Neural progenitor cell (in vitro differentiated cells): ENCODE results near the gene CHST3. TPM values are rescaled to one million over a fixed set of nuclear protein-coding genes. Genes with fewer than 3 reads are reported as not detected.

Source experiments
- DNase-seq: peaks from one replicate; pipeline ENCODE4 v3.0.0-alpha.2; 2016; ENCODE audit warnings: low spot score
- H2AFZ ChIP-seq: fragments of 200-600 bp; sonication (generic); replicated peaks from 2 replicates; pipeline ENCODE4 v1.6.1; 2016; ENCODE audit warnings: antibody characterized with exemption
- H3F3A ChIP-seq: fragments of 200-600 bp; sonication (generic); 2 replicates; pipeline ENCODE4 v1.6.1; 2016; ENCODE audit warnings: antibody characterized with exemption, low read depth
- H3K27ac ChIP-seq: fragments of 200-600 bp; sonication (generic); 2 replicates; pipeline ENCODE4 v1.5.1; 2016; ENCODE audit warnings: mild to moderate bottlenecking
- H3K27me3 ChIP-seq: fragments of 200-600 bp; sonication (generic); 2 replicates; pipeline ENCODE4 v1.6.1; 2016; ENCODE audit warnings: mild to moderate bottlenecking, moderate library complexity
- H3K36me3 ChIP-seq: fragments of 200-600 bp; sonication (generic); 2 replicates; pipeline ENCODE4 v1.5.1; 2016
- H3K4me1 ChIP-seq: fragments of 200-600 bp; sonication (generic); 2 replicates; pipeline ENCODE4 v1.6.1; 2016; ENCODE audit warnings: mixed run types
- H3K4me2 ChIP-seq: fragments of 200-600 bp; sonication (generic); 2 replicates; pipeline ENCODE4 v1.6.1; 2016
- H3K4me3 ChIP-seq: fragments of 200-600 bp; sonication (generic); 2 replicates; pipeline ENCODE4 v1.5.1; 2016
- H3K79me2 ChIP-seq: fragments of 200-600 bp; sonication (generic); 2 replicates; pipeline ENCODE4 v1.6.1; 2016; ENCODE audit warnings: low read depth
- H3K9ac ChIP-seq: fragments of 200-600 bp; sonication (generic); 2 replicates; pipeline ENCODE4 v1.6.1; 2016
- H3K9me3 ChIP-seq: fragments of 200-600 bp; sonication (generic); 2 replicates; pipeline ENCODE4 v1.5.1; 2016; ENCODE audit warnings: low read depth
- H4K20me1 ChIP-seq: fragments of 200-600 bp; sonication (generic); 2 replicates; pipeline ENCODE4 v1.6.1; 2016; ENCODE audit warnings: low read depth
- H3K27ac Mint-ChIP-seq: 3 replicates; pipeline ENCODE4 v1.8.0; 2021; ENCODE audit warnings: mixed read lengths
- H3K27me3 Mint-ChIP-seq: 2 replicates; pipeline ENCODE4 v1.8.0; 2022; ENCODE audit warnings: low read depth, mild to moderate bottlenecking, inconsistent platforms, moderate library complexity, mixed read lengths; ENCODE audit not compliant: insufficient read depth
- H3K36me3 Mint-ChIP-seq: 3 replicates; pipeline ENCODE4 v1.8.0; 2021; ENCODE audit warnings: mixed read lengths
- H3K4me1 Mint-ChIP-seq: 3 replicates; pipeline ENCODE4 v1.8.0; 2021; ENCODE audit warnings: mixed read lengths
- H3K4me3 Mint-ChIP-seq: 3 replicates; pipeline ENCODE4 v1.8.0; 2021; ENCODE audit warnings: mild to moderate bottlenecking, moderate library complexity, mixed read lengths
- H3K9me3 Mint-ChIP-seq: 3 replicates; pipeline ENCODE4 v1.8.0; 2020; ENCODE audit warnings: mixed read lengths
- EZH2 ChIP-seq: fragments of 200-600 bp; sonication (generic); IDR thresholded peaks from 2 replicates; pipeline ENCODE4 v1.6.1; 2017; ENCODE audit warnings: antibody characterized with exemption, mild to moderate bottlenecking, moderate library complexity
- EZH2phosphoT487 ChIP-seq: fragments of 200-600 bp; sonication (generic); IDR thresholded peaks from 2 replicates; pipeline ENCODE4 v1.6.1; 2017; ENCODE audit warnings: antibody characterized with exemption
- total RNA-seq: library from RNA; depleted of rRNA; stranded (reverse); fragments of >200 nt; gene quantifications from 2 replicates; pipeline ENCODE4 v1.2.3, GENCODE V29; 2015; ENCODE audit warnings: low replicate concordance
- TF ChIP-seq, protein P1 (sequence below): fragments of 200-600 bp; sonication (generic); IDR thresholded peaks from 2 replicates; pipeline ENCODE4 v1.5.1; 2017; ENCODE audit warnings: antibody characterized with exemption, mild to moderate bottlenecking

Gene CHST3
- total RNA-seq, 1 donor from 2014 or later: 9.1 TPM

DNA sequence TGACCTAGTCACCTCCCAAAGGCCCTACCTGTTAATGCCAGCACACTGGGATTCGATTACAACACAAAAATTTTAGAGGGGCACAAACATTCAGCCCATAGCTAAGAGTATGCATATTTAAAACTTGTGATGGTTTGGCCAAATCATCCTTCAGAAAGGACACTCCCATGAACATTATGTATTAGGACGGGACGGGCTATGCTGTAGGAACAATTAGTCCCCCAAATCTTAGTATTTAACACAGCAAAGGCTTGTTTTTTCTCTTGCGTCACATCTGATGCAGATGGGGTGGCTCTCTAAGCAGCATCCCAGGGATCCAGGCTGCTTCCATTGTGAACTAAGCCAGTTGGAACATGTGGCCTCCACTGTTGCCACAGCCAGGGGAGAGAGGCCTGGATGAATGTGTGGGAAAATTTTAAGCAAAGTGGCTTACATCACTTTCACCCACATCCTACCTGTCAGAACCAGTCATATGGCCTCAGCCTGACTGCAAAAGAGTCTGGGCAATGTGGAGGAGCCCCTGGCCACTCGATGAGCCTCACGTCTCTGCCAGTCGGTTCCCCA, 26.6 kb downstream of the CHST3 start:
- no peaks in the 10 kb centered on the region for H3K79me2 ChIP-seq

DNA sequence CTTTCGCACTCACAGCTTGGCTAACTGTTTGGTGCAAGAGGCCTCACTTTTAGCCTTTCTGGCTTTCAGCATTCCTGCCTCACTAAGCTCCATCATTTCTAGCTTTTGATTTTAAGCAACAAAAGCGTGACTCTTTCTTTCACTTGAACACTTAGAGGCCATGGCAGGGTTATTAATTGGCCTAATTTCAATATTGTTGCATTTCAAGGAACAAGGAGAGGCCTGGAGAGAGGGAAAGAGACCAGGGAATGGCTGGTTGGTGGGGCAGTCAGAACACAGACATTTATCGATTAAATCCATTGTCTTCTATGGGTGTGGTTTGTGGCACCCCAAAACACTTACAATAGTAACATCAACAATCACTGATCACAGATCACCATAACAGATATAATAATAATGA, 31.3 kb downstream of the CHST3 start:
- H3K4me2 ChIP-seq: no peak overlapping the region
- no peak overlapping the region for H3K4me3 ChIP-seq
- no peaks in the 10 kb centered on the region for H3K36me3 ChIP-seq
- H3K27ac Mint-ChIP-seq: no peak overlapping the region
- H3K27ac ChIP-seq: no peak overlapping the region
- peaks cover 2% of the 10 kb centered on the region for H3K36me3 Mint-ChIP-seq
- H3F3A ChIP-seq: no peaks in the 10 kb centered on the region
- H3K9ac ChIP-seq: no peak overlapping the region
- no peak overlapping the region for H3K4me3 Mint-ChIP-seq
- H3K27me3 Mint-ChIP-seq: peaks cover 6% of the 10 kb centered on the region
- no peaks in the 10 kb centered on the region for H3K27me3 ChIP-seq
- H3K9me3 ChIP-seq: no peaks in the 10 kb centered on the region
- peaks cover 27% of the 10 kb centered on the region for H3K4me1 Mint-ChIP-seq
- H3K9me3 Mint-ChIP-seq: no peaks in the 10 kb centered on the region
- DNase-seq: no peak
- peaks cover 7% of the 10 kb centered on the region for H3K4me1 ChIP-seq
- no peak overlapping the region for H2AFZ ChIP-seq
- peaks cover 8% of the 10 kb centered on the region for H4K20me1 ChIP-seq
- no peak for TF ChIP-seq EZH2phosphoT487
- no peak for TF ChIP-seq EZH2
- TF ChIP-seq, protein P1, sequence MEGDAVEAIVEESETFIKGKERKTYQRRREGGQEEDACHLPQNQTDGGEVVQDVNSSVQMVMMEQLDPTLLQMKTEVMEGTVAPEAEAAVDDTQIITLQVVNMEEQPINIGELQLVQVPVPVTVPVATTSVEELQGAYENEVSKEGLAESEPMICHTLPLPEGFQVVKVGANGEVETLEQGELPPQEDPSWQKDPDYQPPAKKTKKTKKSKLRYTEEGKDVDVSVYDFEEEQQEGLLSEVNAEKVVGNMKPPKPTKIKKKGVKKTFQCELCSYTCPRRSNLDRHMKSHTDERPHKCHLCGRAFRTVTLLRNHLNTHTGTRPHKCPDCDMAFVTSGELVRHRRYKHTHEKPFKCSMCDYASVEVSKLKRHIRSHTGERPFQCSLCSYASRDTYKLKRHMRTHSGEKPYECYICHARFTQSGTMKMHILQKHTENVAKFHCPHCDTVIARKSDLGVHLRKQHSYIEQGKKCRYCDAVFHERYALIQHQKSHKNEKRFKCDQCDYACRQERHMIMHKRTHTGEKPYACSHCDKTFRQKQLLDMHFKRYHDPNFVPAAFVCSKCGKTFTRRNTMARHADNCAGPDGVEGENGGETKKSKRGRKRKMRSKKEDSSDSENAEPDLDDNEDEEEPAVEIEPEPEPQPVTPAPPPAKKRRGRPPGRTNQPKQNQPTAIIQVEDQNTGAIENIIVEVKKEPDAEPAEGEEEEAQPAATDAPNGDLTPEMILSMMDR: no peak
- no peaks in the 10 kb centered on the region for H3K79me2 ChIP-seq

More for the DNA sequence above, 26.6 kb downstream of the CHST3 start:
- no peaks in the 10 kb centered on the region for H3F3A ChIP-seq
- Mint-ChIP-seq H3K4me3 (no peak overlapping the region), H3K27me3 (no peaks in the 10 kb centered on the region), H3K4me1 (peaks cover 12% of the 10 kb centered on the region), H3K9me3 (peaks cover 10% of the 10 kb centered on the region), H3K27ac (no peak overlapping the region), H3K36me3 (peaks cover 10% of the 10 kb centered on the region)
- no peaks in the 10 kb centered on the region for H4K20me1 ChIP-seq
- H2AFZ ChIP-seq: no peak overlapping the region
- H3K27me3 ChIP-seq: no peaks in the 10 kb centered on the region
- peaks cover 7% of the 10 kb centered on the region for H3K4me1 ChIP-seq
- H3K27ac ChIP-seq: no peak overlapping the region
- no peak overlapping the region for H3K9ac ChIP-seq
- no peaks in the 10 kb centered on the region for H3K36me3 ChIP-seq
- no peak overlapping the region for H3K4me2 ChIP-seq
- TF ChIP-seq EZH2phosphoT487 (no peak), EZH2 (no peak)
- TF ChIP-seq, protein P1: no peak
- no peak for DNase-seq
- H3K4me3 ChIP-seq: no peak overlapping the region
- no peaks in the 10 kb centered on the region for H3K9me3 ChIP-seq

GRCh38 chr10:71995887-71996575, 31.8 kb downstream of the CHST3 start:
- H3K4me1 ChIP-seq: peaks cover 2% of the 10 kb centered on the region
- H3K4me3 Mint-ChIP-seq: no peak overlapping the region
- H3K9ac ChIP-seq: no peak overlapping the region
- no peaks in the 10 kb centered on the region for H3K9me3 ChIP-seq
- peaks cover 8% of the 10 kb centered on the region for H4K20me1 ChIP-seq
- no peak overlapping the region for H3K4me2 ChIP-seq
- H3F3A ChIP-seq: no peaks in the 10 kb centered on the region
- H3K27ac ChIP-seq: no peak overlapping the region
- H3K4me1 Mint-ChIP-seq: peaks cover 28% of the 10 kb centered on the region
- TF ChIP-seq EZH2: no peak
- TF ChIP-seq EZH2phosphoT487: no peak
- TF ChIP-seq, protein P1: no peak
- H2AFZ ChIP-seq: no peak overlapping the region
- H3K27me3 ChIP-seq: no peaks in the 10 kb centered on the region
- H3K79me2 ChIP-seq: no peaks in the 10 kb centered on the region
- H3K4me3 ChIP-seq: no peak overlapping the region
- peaks cover 7% of the 10 kb centered on the region for H3K27me3 Mint-ChIP-seq
- no peak for DNase-seq
- no peak overlapping the region for H3K27ac Mint-ChIP-seq
- H3K36me3 ChIP-seq: no peaks in the 10 kb centered on the region
- peaks cover 2% of the 10 kb centered on the region for H3K36me3 Mint-ChIP-seq
- H3K9me3 Mint-ChIP-seq: no peaks in the 10 kb centered on the region
